ENCODE data around the gene NTM.

NTM gene

GRCh38 chr11:131912134-131912533 lies 541.7 kb downstream of the NTM start:
- H2AFZ ChIP-seq (ENCODE audit: low read depth, low read length) = no peak overlapping the region

GRCh38 chr11:131913267-131913666 lies 542.9 kb downstream of the NTM start:
- Histone ChIP-seq H3K4me2 (ENCODE audit: low read length) (no peak overlapping the region), H3K27ac (ENCODE audit: low read length) (no peak overlapping the region), H3K9ac (ENCODE audit: low read length) (no peak overlapping the region), H3K9me3 (ENCODE audit: insufficient read depth, low read length) (no peaks in the 10 kb centered on the region), H3K4me3 (ENCODE audit: low read length) (no peak overlapping the region), H3K27me3 (ENCODE audit: low read depth, low read length) (peaks cover 6% of the 10 kb centered on the region; the same call in 1 of the 2 replicates), H4K20me1 (ENCODE audit: insufficient read depth, low read length) (no peaks in the 10 kb centered on the region), H2AFZ (ENCODE audit: low read depth, low read length) (no peak overlapping the region), H3K4me1 (ENCODE audit: low read length) (no peaks in the 10 kb centered on the region), H3K79me2 (ENCODE audit: low read length) (no peaks in the 10 kb centered on the region), H3K36me3 (replicated peaks; ENCODE audit: low read depth, low read length) (no peaks in the 10 kb centered on the region)
- TF ChIP-seq CTCF (IDR thresholded peaks at IDR 0.05; ENCODE audit: low read depth, low read length) = no peak
- TF ChIP-seq EZH2phosphoT487 (IDR thresholded peaks at IDR 0.05; ENCODE audit: low read depth) = no peak

More at GRCh38 chr11:131912134-131912533, 541.7 kb downstream of the NTM start:
- Histone ChIP-seq H3K4me3 (ENCODE audit: low read length) (no peak overlapping the region), H3K27me3 (ENCODE audit: low read depth, low read length) (peaks cover 6% of the 10 kb centered on the region; the same call in 1 of the 2 replicates), H3K79me2 (ENCODE audit: low read length) (no peaks in the 10 kb centered on the region), H3K9ac (ENCODE audit: low read length) (no peak overlapping the region), H3K27ac (ENCODE audit: low read length) (no peak overlapping the region), H3K36me3 (replicated peaks; ENCODE audit: low read depth, low read length) (no peaks in the 10 kb centered on the region), H4K20me1 (ENCODE audit: insufficient read depth, low read length) (no peaks in the 10 kb centered on the region), H3K9me3 (ENCODE audit: insufficient read depth, low read length) (no peaks in the 10 kb centered on the region), H3K4me2 (ENCODE audit: low read length) (no peak overlapping the region), H3K4me1 (ENCODE audit: low read length) (no peaks in the 10 kb centered on the region)
- TF ChIP-seq EZH2phosphoT487 (IDR thresholded peaks at IDR 0.05; ENCODE audit: low read depth) = no peak
- no peak for TF ChIP-seq CTCF (IDR thresholded peaks at IDR 0.05; ENCODE audit: low read depth, low read length)

- Histone ChIP-seq H3K9ac (ENCODE audit: low read length) (no peak overlapping the region), H3K27ac (ENCODE audit: low read length) (no peak overlapping the region), H4K20me1 (ENCODE audit: insufficient read depth, low read length) (no peaks in the 10 kb centered on the region), H3K79me2 (ENCODE audit: low read length) (no peaks in the 10 kb centered on the region), H3K4me3 (ENCODE audit: low read length) (no peak overlapping the region), H3K4me1 (ENCODE audit: low read length) (no peaks in the 10 kb centered on the region), H3K36me3 (replicated peaks; ENCODE audit: low read depth, low read length) (no peaks in the 10 kb centered on the region), H3K4me2 (ENCODE audit: low read length) (no peak overlapping the region), H3K9me3 (ENCODE audit: insufficient read depth, low read length) (no peaks in the 10 kb centered on the region), H3K27me3 (ENCODE audit: low read depth, low read length) (0 out of 2 replicates have a peak, but pooled peaks cover 5% of the 10 kb centered on the region), H2AFZ (ENCODE audit: low read depth, low read length) (no peak overlapping the region)
- TF ChIP-seq EZH2phosphoT487 (IDR thresholded peaks at IDR 0.05; ENCODE audit: low read depth) (no peak), CTCF (IDR thresholded peaks at IDR 0.05; ENCODE audit: low read depth, low read length) (peak; percentile 14; the same call in 1 of the 2 replicates)
Measured at GRCh38 chr11:131914361-131914774, 544.0 kb downstream of the NTM start.

GRCh38 chr11:131916638-131917037 lies 546.2 kb downstream of the NTM start:
- Histone ChIP-seq H4K20me1 (ENCODE audit: insufficient read depth, low read length) (no peaks in the 10 kb centered on the region), H3K4me2 (ENCODE audit: low read length) (no peak overlapping the region), H3K27me3 (ENCODE audit: low read depth, low read length) (peaks cover 14% of the 10 kb centered on the region; the same call in 1 of the 2 replicates), H2AFZ (ENCODE audit: low read depth, low read length) (no peak overlapping the region), H3K36me3 (replicated peaks; ENCODE audit: low read depth, low read length) (no peaks in the 10 kb centered on the region), H3K79me2 (ENCODE audit: low read length) (no peaks in the 10 kb centered on the region), H3K27ac (ENCODE audit: low read length) (no peak overlapping the region), H3K9ac (ENCODE audit: low read length) (no peak overlapping the region), H3K4me3 (ENCODE audit: low read length) (no peak overlapping the region), H3K9me3 (ENCODE audit: insufficient read depth, low read length) (no peaks in the 10 kb centered on the region), H3K4me1 (ENCODE audit: low read length) (no peaks in the 10 kb centered on the region)
- TF ChIP-seq EZH2phosphoT487 (IDR thresholded peaks at IDR 0.05; ENCODE audit: low read depth) = no peak
- no peak for TF ChIP-seq CTCF (IDR thresholded peaks at IDR 0.05; ENCODE audit: low read depth, low read length)

Data from OCI-LY3 (cell line).